Brain microvascular endothelial cell (primary cell): ENCODE results near the gene AKAP5.
A peak's percentile ranks its signal among the peaks of the same experiment; 100 is the strongest.

Source experiments
- DNase-seq: peaks from one replicate; pipeline ENCODE4 v3.0.0-alpha.2; 2020
- H3K27ac ChIP-seq: fragments of 250-450 bp; sonication (Bioruptor Pico); 2 replicates; pipeline ENCODE4 v1.5.1; 2020; ENCODE audit warnings: mild to moderate bottlenecking, moderate library complexity
- H3K27me3 ChIP-seq: fragments of 250-450 bp; sonication (Bioruptor Pico); replicated peaks from 2 replicates; pipeline ENCODE4 v1.5.1; 2020; ENCODE audit warnings: mild to moderate bottlenecking
- H3K36me3 ChIP-seq: fragments of 250-450 bp; sonication (Bioruptor Pico); replicated peaks from 2 replicates; pipeline ENCODE4 v1.5.1; 2020; ENCODE audit warnings: mild to moderate bottlenecking
- H3K4me3 ChIP-seq: 2 replicates; pipeline ENCODE4 v1.5.1; 2011; ENCODE audit warnings: low read depth, mild to moderate bottlenecking, control low read depth, low read length, moderate library complexity
- in situ Hi-C: cut with HindIII; loops from 2 replicates; pipeline ENCODE4 v1.10.0; 2017; ENCODE audit warnings: low sequenced_read_pairs, low pct_ligation_motif_present
- TF ChIP-seq, protein P1 (sequence below): IDR thresholded peaks from 2 replicates; pipeline ENCODE4 v1.5.1; 2011; ENCODE audit warnings: low read depth, mild to moderate bottlenecking, moderate library complexity, low read length, control low read depth, inconsistent platforms; ENCODE audit errors: missing control alignments

The AKAP5 gene

DNA sequence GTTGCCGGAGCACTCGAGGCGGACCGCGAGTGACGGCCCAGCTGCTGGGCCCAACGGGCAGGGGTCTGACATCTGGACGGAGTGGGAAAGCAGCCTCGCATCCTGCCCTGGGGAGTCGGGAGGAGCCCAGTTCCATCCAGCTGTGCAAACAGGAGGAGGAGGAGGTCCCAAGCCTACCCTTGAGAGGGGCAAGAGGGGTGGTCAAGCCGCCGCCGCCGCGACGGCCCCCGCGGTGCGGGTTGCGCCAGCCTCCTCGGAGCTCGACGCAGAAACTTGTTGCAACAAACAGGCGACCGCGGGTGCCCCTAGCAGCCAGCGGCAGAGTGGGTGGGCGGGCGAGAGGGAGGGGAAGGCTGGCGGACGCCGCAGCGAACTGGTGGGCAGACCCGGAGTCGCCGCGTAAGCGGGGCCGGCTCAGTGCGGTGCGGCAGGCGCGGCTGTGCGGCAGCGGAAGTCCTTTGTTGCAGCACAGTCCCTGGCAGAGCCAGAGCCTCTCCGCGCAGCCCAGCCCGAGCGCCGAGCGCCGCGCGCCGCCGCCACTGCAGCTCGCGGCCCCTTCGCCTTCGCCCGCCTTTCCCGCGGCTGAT lies 39.1 kb downstream of the AKAP5 start, which contains the start of gene ZBTB1:
Gene ZBTB1, plus strand, starts transcription at position 461 of the 587 bp plus-strand sequence. CDS start 16,735 bp downstream, outside the sequence.
- H3K4me3 ChIP-seq = peak within 1 kb of the TSS; percentile 66
- H3K27ac ChIP-seq = peak within 1 kb of the TSS; percentile 98
- H3K27me3 ChIP-seq = no peaks in the 10 kb centered on the region
- in situ Hi-C loops = no loop called here
- TF ChIP-seq, protein P1, sequence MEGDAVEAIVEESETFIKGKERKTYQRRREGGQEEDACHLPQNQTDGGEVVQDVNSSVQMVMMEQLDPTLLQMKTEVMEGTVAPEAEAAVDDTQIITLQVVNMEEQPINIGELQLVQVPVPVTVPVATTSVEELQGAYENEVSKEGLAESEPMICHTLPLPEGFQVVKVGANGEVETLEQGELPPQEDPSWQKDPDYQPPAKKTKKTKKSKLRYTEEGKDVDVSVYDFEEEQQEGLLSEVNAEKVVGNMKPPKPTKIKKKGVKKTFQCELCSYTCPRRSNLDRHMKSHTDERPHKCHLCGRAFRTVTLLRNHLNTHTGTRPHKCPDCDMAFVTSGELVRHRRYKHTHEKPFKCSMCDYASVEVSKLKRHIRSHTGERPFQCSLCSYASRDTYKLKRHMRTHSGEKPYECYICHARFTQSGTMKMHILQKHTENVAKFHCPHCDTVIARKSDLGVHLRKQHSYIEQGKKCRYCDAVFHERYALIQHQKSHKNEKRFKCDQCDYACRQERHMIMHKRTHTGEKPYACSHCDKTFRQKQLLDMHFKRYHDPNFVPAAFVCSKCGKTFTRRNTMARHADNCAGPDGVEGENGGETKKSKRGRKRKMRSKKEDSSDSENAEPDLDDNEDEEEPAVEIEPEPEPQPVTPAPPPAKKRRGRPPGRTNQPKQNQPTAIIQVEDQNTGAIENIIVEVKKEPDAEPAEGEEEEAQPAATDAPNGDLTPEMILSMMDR = no peak
- DNase-seq = peak; percentile 80
- H3K36me3 ChIP-seq = no peaks in the 10 kb centered on the region

DNA sequence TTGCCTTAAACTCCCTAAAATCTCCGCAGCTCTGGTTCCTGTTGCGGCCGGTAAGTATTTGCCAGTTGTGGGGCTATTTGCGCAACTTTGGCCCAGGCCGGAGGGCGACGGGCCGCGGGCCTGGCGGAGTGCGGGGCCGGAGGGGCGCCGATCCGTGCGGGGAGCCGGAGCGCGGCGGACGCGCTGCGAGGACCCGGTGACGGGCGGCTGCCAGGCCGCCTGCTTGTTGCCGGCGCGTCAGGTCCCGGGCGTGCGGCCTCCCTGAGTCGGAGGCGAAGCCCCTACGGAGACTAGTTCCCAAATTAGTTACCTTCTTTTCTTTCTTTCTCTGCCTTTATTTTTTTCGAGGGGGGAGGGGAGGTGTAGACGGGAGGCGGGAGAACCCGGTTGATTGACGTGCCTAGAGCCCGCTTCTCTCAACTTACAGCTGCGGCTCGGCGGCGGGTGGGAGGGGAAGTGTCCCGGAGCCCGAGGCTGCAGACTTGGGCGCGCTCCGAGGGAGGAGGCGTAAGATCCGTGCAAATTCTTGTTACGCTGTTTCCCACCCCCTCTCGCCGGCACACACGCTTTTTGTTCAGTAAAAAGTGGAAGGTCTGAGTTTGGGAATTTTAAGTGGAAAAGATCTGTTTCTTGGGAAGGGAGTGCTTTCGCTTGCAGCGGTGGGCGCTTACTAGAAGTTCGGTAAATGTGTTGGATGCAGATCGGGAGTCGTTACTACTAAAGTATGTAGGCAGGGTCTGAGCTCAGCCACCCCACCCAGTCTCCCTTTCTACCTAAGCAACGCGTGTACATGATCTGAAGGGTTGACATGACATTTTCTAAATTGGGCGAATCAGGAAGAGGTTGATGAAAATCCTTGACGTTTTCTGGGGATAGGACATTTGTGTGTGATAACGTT lies 39.8 kb downstream of the AKAP5 start:
- Histone ChIP-seq H3K27ac (peak overlapping the region; percentile 98), H3K27me3 (no peaks in the 10 kb centered on the region), H3K4me3 (peak overlapping the region; percentile 66), H3K36me3 (no peaks in the 10 kb centered on the region)
- DNase-seq = peak; percentile 83
- TF ChIP-seq, protein P1 = no peak
- in situ Hi-C loops = no loop called here

DNA sequence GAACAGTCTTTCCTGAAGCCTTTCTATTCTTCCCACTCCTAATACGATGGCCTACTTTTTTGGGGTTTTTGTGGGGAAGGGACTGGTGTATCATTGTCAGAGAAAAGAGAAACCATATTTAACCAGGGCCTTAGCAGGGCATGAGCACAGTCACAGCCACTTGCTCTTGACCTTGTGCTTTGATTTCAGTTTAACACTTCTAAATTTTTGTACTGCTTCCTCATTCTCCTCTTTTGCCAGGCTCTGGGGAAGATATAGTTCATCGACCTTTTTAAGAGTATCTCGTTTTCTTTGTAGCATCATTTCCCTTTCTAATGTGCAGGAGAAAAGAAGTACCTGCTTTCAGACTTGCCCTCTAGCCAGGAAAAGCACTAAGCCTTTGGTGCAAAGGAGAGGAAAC lies 41.4 kb downstream of the AKAP5 start:
- in situ Hi-C loops = no loop called here
- TF ChIP-seq, protein P1 = no peak
- DNase-seq = no peak
- no peak overlapping the region for H3K27ac ChIP-seq
- peaks cover 2% of the 10 kb centered on the region for H3K36me3 ChIP-seq
- peak overlapping the region; percentile 41 for H3K4me3 ChIP-seq
- no peaks in the 10 kb centered on the region for H3K27me3 ChIP-seq

DNA sequence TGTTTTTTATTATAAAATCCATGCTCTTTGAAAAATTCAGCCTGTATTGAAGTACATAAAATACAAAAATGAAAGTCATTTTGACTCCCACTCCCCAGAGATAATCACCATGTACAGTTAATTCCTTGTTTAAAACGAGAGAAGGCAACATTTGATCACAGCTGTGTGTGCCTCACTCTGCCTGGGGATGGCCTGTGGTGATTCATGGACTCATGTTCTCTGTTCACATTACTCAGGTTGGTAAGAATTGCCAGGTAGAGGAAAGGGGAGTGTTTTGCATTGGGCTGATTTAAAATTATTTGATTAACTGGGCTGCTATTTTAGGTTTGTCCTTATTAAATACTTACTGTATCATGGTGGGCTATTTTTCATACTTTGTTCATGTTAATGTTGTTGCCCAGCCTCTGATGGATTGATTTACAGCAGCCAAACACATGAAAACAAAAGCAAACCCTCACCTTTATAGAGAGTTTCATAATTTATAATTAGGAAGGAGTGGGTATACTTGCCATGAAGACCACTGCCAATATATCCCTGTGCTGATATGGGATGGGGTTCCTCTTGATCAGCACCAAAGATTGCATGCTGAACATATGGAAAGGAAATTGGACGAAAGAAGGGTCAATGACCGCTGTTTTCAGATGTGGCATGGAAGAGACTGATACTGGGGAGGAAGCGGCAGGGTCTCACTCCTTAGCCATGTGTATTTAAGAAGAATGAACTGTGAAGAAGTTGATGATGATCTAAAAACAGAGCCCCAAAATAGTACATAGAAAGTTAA lies 42.3 kb downstream of the AKAP5 start:
- Histone ChIP-seq H3K36me3 (peaks cover 2% of the 10 kb centered on the region), H3K4me3 (no peak overlapping the region), H3K27me3 (no peaks in the 10 kb centered on the region), H3K27ac (no peak overlapping the region)
- in situ Hi-C loops = no loop called here
- DNase-seq = no peak
- TF ChIP-seq, protein P1 = no peak

DNA sequence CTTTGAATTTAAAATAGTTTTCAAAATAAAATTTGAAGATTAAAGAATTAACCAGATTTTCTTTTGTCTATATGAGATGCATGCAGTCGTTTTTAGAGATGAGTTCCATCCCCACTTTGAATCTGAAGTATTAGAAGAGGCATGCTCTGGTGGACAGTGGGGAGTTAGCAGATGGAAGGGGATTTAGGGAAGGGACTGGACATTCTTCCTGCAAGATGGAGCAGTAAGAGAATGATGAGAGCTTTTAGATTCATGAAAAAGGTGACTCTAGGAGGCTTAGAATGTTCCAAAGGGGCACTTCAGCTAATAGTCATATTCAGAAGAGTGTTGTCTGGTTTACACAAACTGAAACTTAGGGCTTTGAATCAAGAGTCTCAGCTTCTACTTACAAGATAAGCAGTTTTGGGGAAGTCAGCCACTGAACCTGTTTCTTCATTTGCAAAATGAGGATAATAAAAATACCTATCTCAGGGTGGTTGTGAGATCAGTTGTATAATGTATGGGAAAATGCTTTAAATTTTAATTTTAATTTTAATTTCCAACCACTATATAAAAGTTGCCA lies 43.0 kb downstream of the AKAP5 start:
- no peak for DNase-seq
- H3K36me3 ChIP-seq = peaks cover 2% of the 10 kb centered on the region
- no peak overlapping the region for H3K27ac ChIP-seq
- no peaks in the 10 kb centered on the region for H3K27me3 ChIP-seq
- in situ Hi-C loops = no loop called here
- TF ChIP-seq, protein P1 = no peak
- no peak overlapping the region for H3K4me3 ChIP-seq
